Measurements from ENCODE around the gene CAPNS2.

The CAPNS2 gene

GRCh38 chr16:55566432-55567175 is at the start of gene CAPNS2:
Gene CAPNS2 (plus strand): TSS chr16:55566684. CDS start chr16:55566757, 73 bp downstream.
- no peak for DNase-seq (ENCODE audit: low read depth)

GRCh38 chr16:55521792-55522191 is 44.7 kb upstream of the CAPNS2 start:
- no peak for DNase-seq (ENCODE audit: low read depth)

GRCh38 chr16:55526441-55526840 is 40.0 kb upstream of the CAPNS2 start:
- DNase-seq (ENCODE audit: low read depth), result no peak

GRCh38 chr16:55527885-55528284 is 38.6 kb upstream of the CAPNS2 start:
- DNase-seq (ENCODE audit: low read depth), result no peak

GRCh38 chr16:55529018-55529417 is 37.5 kb upstream of the CAPNS2 start:
- peak; percentile 54 for DNase-seq (ENCODE audit: low read depth)

GRCh38 chr16:55530316-55530856 is 36.1 kb upstream of the CAPNS2 start:
- DNase-seq (ENCODE audit: low read depth), result no peak

- no peak for DNase-seq (ENCODE audit: low read depth)
Observed at GRCh38 chr16:55532227-55532626, 34.3 kb upstream of the CAPNS2 start.

GRCh38 chr16:55534756-55535155 is 31.7 kb upstream of the CAPNS2 start:
- peak; percentile 37 for DNase-seq (ENCODE audit: low read depth)

- no peak for DNase-seq (ENCODE audit: low read depth)
Observed at GRCh38 chr16:55539049-55539448, 27.4 kb upstream of the CAPNS2 start.

- DNase-seq (ENCODE audit: low read depth), result no peak
Observed at GRCh38 chr16:55539488-55539887, 27.0 kb upstream of the CAPNS2 start.

- no peak for DNase-seq (ENCODE audit: low read depth)
Observed at GRCh38 chr16:55540221-55540620, 26.3 kb upstream of the CAPNS2 start.

- DNase-seq (ENCODE audit: low read depth), result peak; percentile 71
Observed at GRCh38 chr16:55542459-55543082, 23.9 kb upstream of the CAPNS2 start.

- DNase-seq (ENCODE audit: low read depth), result no peak
Observed at GRCh38 chr16:55543472-55543871, 23.0 kb upstream of the CAPNS2 start.

- peak; percentile 44 for DNase-seq (ENCODE audit: low read depth)
Observed at GRCh38 chr16:55552621-55553020, 13.9 kb upstream of the CAPNS2 start.

GRCh38 chr16:55555436-55555835 is 11.0 kb upstream of the CAPNS2 start:
- DNase-seq (ENCODE audit: low read depth), result no peak

- DNase-seq (ENCODE audit: low read depth), result no peak
Observed at GRCh38 chr16:55557186-55557585, 9.3 kb upstream of the CAPNS2 start.

GRCh38 chr16:55559233-55559632 is 7.3 kb upstream of the CAPNS2 start:
- DNase-seq (ENCODE audit: low read depth), result no peak

- DNase-seq (ENCODE audit: low read depth), result no peak
Observed at GRCh38 chr16:55559933-55560516, 6.5 kb upstream of the CAPNS2 start.

- DNase-seq (ENCODE audit: low read depth), result no peak
Observed at GRCh38 chr16:55561319-55561848, 5.1 kb upstream of the CAPNS2 start.

- DNase-seq (ENCODE audit: low read depth), result peak; percentile 41
Observed at GRCh38 chr16:55562936-55563335, 3.5 kb upstream of the CAPNS2 start.

- no peak for DNase-seq (ENCODE audit: low read depth)
Observed at GRCh38 chr16:55563797-55564196, 2.7 kb upstream of the CAPNS2 start.

- DNase-seq (ENCODE audit: low read depth), result no peak
Observed at GRCh38 chr16:55565086-55565485, 1.4 kb upstream of the CAPNS2 start.

- DNase-seq (ENCODE audit: low read depth), result no peak
Observed at GRCh38 chr16:55567382-55567781, 898 bp downstream of the CAPNS2 start.
